ENCODE measurements around the gene BRIX1. TPM values are rescaled to one million over a fixed set of nuclear protein-coding genes. Genes with fewer than 3 reads are reported as not detected.

Gene BRIX1
- total and polyA plus RNA-seq, 2 donors (not counting 3 experiments of a cell fraction or from before 2014, with no cell fraction given) = 14.0 to 28.4 TPM

DNA sequence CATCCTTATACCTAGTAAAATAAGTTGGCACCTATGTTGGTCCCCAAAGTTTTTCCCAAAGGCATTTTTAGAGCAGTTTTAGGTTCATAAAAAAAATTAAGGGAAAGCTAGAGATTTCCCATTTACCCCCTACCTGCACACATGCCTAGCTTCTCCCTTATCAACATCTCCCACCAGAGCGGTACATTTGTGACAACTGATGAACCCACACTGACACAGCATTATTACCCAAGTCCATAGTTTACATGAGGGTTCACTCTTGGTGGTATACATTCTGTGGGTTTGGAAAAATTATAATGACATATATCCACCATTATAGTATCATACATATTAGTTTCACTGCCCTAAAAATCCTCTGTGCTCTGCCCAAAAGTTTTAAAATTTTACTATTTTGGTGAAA is 12.3 kb upstream of the BRIX1 start:
- no peaks in the 10 kb centered on the region for H3K9me3 ChIP-seq (replicated peaks; ENCODE audit: control insufficient read depth, insufficient read depth, low read length)
- no peak for DNase-seq (ENCODE audit: low read depth, low spot score)
- H4K20me1 ChIP-seq (replicated peaks; ENCODE audit: control insufficient read depth, extremely low read depth, insufficient read depth, low read length) = no peaks in the 10 kb centered on the region
- H3K36me3 ChIP-seq (ENCODE audit: control insufficient read depth in 2 of 2, extremely low read depth in 1 of 2, insufficient read depth in 2 of 2, low read length in 2 of 2) = no peaks in the 10 kb centered on the region
- TF ChIP-seq MAX (IDR thresholded peaks at IDR 0.05; ENCODE audit: insufficient read depth, insufficient read length) (no peak), FOS (IDR thresholded peaks at IDR 0.05; ENCODE audit: borderline replicate concordance, insufficient read depth, low read length) (no peak), GATA2 (IDR thresholded peaks at IDR 0.05; ENCODE audit: insufficient read depth, insufficient read length, low read depth, low read length) (no peak)
- no peaks in the 10 kb centered on the region for H3K4me1 ChIP-seq (ENCODE audit: control insufficient read depth, extremely low read depth, insufficient read depth, low read length)
- H3K9me1 ChIP-seq (replicated peaks; ENCODE audit: control insufficient read depth, extremely low read depth, insufficient read depth, low read length) = no peaks in the 10 kb centered on the region
- BruUV-seq (replicated peaks) = no TSS peak
- H3K4me2 ChIP-seq (ENCODE audit: insufficient read depth, low read length) = no peak overlapping the region
- no peaks in the 10 kb centered on the region for H3K79me2 ChIP-seq (ENCODE audit: control insufficient read depth, insufficient read depth, low read length)
- no peak overlapping the region for H2AFZ ChIP-seq (ENCODE audit: low read depth, low read length)
- H3K4me3 ChIP-seq (replicated peaks in 1 of 3; ENCODE audit: insufficient read depth in 1 of 3, low read depth in 1 of 3, low read length in 3 of 3) = no peak overlapping the region
- no peak overlapping the region for H3K27ac ChIP-seq (ENCODE audit: insufficient read depth, low read depth, low read length)
- ChIA-PET CTCF (interaction anchor here (0.8 to 5.0 kb wide), 6 partner anchors 10 to 428 kb away, joined by 3 to 48 read pairs (median 4); partner anchors contain the start of genes BRIX1 and RAD1), POLR2A (interaction anchor here (0.8 kb wide), 1 partner anchor 376 kb away, joined by 3 read pairs; no protein-coding TSS in a partner anchor)
- H3K9ac ChIP-seq (replicated peaks; ENCODE audit: extremely low read depth, insufficient read depth, low read length) = no peak overlapping the region
- no peak for FAIRE-seq
- no peaks in the 10 kb centered on the region for H3K27me3 ChIP-seq (ENCODE audit: control insufficient read depth in 2 of 2, insufficient read depth in 2 of 2, low read length in 2 of 2)
- dilution Hi-C loops (cut with MboI; ENCODE audit: extremely low pct_ligation_motif_present, low sequenced_read_pairs) (loop anchor here (25.0 kb wide), 1 partner anchor 416 kb away; no protein-coding TSS in a partner anchor), intact Hi-C loops (cut with micrococcal nuclease) (no loop called here)

DNA sequence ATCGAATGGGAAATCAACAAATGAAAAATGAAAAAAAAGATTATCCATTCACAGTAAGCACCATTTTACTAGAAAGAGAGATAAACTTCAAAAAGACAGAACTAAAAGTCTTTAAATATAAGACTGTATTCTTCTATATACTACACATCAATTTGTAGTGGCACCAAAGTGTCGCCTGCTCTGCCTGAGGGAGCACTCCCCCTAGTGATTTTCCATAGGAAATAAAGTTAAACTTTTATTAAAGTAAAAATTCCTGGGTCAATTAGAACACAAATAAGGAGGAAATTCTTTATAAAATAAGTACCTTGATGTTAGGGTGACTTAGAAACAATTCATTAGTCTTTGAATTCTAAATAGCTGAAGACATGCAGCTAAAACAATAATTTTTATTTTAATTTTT is 9.9 kb upstream of the BRIX1 start:
- TF ChIP-seq, protein P1, sequence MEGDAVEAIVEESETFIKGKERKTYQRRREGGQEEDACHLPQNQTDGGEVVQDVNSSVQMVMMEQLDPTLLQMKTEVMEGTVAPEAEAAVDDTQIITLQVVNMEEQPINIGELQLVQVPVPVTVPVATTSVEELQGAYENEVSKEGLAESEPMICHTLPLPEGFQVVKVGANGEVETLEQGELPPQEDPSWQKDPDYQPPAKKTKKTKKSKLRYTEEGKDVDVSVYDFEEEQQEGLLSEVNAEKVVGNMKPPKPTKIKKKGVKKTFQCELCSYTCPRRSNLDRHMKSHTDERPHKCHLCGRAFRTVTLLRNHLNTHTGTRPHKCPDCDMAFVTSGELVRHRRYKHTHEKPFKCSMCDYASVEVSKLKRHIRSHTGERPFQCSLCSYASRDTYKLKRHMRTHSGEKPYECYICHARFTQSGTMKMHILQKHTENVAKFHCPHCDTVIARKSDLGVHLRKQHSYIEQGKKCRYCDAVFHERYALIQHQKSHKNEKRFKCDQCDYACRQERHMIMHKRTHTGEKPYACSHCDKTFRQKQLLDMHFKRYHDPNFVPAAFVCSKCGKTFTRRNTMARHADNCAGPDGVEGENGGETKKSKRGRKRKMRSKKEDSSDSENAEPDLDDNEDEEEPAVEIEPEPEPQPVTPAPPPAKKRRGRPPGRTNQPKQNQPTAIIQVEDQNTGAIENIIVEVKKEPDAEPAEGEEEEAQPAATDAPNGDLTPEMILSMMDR (IDR thresholded peaks at IDR 0.05; ENCODE audit: extremely low read depth in 1 of 2, insufficient read depth in 1 of 2, low read depth in 1 of 2, low read length in 2 of 2) = peak; percentile 22 to 34
- no peak for TF ChIP-seq JUN (IDR thresholded peaks at IDR 0.05; ENCODE audit: borderline replicate concordance, insufficient read depth, insufficient read length, low read depth)
- CTCF ChIA-PET = interaction anchor here (0.9 to 2.1 kb wide), 4 partner anchors 8 to 439 kb away, joined by 3 to 24 read pairs (median 6); no protein-coding TSS in a partner anchor
- Histone ChIP-seq H3K36me3 (ENCODE audit: control insufficient read depth in 2 of 2, extremely low read depth in 1 of 2, insufficient read depth in 2 of 2, low read length in 2 of 2) (no peaks in the 10 kb centered on the region), H3K27ac (ENCODE audit: insufficient read depth, low read depth, low read length) (no peak overlapping the region), H3K4me3 (replicated peaks in 1 of 3; ENCODE audit: insufficient read depth in 1 of 3, low read depth in 1 of 3, low read length in 3 of 3) (no peak overlapping the region), H3K4me2 (ENCODE audit: insufficient read depth, low read length) (no peak overlapping the region), H3K4me1 (ENCODE audit: control insufficient read depth, extremely low read depth, insufficient read depth, low read length) (no peaks in the 10 kb centered on the region), H3K9me3 (replicated peaks; ENCODE audit: control insufficient read depth, insufficient read depth, low read length) (no peaks in the 10 kb centered on the region), H3K9ac (replicated peaks; ENCODE audit: extremely low read depth, insufficient read depth, low read length) (no peak overlapping the region), H3K79me2 (ENCODE audit: control insufficient read depth, insufficient read depth, low read length) (no peaks in the 10 kb centered on the region), H4K20me1 (replicated peaks; ENCODE audit: control insufficient read depth, extremely low read depth, insufficient read depth, low read length) (no peaks in the 10 kb centered on the region), H3K9me1 (replicated peaks; ENCODE audit: control insufficient read depth, extremely low read depth, insufficient read depth, low read length) (no peaks in the 10 kb centered on the region), H2AFZ (ENCODE audit: low read depth, low read length) (no peak overlapping the region), H3K27me3 (ENCODE audit: control insufficient read depth in 2 of 2, insufficient read depth in 2 of 2, low read length in 2 of 2) (no peaks in the 10 kb centered on the region)
- peak; percentile 26 for DNase-seq (ENCODE audit: low read depth, low spot score)
- dilution Hi-C loops (cut with MboI; ENCODE audit: extremely low pct_ligation_motif_present, low sequenced_read_pairs) (loop anchor here (25.0 kb wide), 1 partner anchor 418 kb away; no protein-coding TSS in a partner anchor), intact Hi-C loops (cut with micrococcal nuclease) (no loop called here)
- POLR2A ChIA-PET = no interaction called here
- FAIRE-seq = no peak
- no TSS peak for BruUV-seq (replicated peaks)
